ENCODE measurements around the gene PHLDB2.
"Not testable (repeated sequence)": the region's sequence is repeated elsewhere in the genome, so short reads cannot be mapped to it uniquely, and the experiment has no call there.

Gene PHLDB2

GRCh38 chr3:111859061-111859973, at the start of gene PHLDB2:
TSS of gene PHLDB2 (plus strand) at chr3:111859265. CDS start at chr3:111884078, 24,813 bp downstream.
- peak; percentile 45 for DNase-seq

DNA sequence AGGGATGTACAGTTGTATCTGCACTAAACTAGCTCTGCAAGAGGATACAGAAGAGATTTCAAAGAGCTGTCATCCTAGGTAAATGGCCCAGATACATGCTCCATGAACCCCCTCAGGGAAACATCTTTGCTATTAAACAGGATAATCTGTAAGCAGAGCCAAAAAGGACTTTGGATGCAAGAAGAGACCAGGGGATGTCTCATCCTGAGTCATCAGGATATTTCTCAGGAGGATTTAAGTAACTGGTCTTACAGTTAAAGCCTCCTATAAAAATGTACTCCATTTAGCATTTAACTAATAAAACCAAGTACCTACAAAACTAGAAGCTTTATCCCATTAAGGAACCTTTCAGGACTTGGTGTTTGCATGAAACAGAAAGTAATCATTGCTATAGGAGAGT, 48.2 kb upstream of the PHLDB2 start:
- DNase-seq: no peak

GRCh38 chr3:111811811-111812210, 47.3 kb upstream of the PHLDB2 start:
- DNase-seq: no peak

DNA sequence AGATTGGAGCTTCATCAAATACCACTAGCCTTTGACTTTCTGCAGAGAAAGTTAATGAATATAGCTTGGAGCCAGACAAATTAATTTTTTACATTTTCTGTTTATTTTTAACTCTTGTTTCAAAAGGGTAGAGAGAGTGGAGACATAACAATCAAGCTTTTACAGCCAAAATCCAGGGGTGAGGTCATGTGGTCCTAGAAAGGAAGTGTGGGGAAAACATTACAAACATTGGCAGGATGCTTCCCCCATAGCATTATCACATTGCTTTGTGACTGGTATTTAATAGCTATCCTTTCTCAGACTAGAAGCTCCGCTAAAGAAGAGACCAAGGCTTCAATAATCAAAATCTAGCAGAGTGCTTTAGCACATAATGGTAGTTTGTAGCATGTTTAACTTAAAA, 46.4 kb upstream of the PHLDB2 start:
- no peak for DNase-seq

DNA sequence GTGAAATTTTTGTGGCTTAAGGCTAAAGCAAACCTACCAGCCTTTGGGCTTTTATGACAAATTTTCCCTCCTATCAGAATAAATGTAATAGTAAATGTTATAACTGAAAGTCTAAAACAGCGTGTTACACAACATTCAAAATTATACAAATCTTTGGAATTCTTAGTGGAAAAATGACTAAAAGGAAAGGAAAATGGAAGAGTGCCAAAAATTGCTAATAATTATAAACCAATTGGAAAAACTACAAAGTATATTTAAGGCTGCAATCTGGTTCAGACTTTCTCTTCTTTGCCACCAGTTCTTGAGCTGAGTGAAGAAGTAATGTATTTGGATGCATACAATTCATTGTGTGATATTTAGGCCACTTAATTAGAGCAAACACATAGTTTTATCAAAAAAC, 45.6 kb upstream of the PHLDB2 start:
- no peak for DNase-seq

- no peak for DNase-seq
Observed at GRCh38 chr3:111813979-111814378, 45.1 kb upstream of the PHLDB2 start.

GRCh38 chr3:111816771-111817170, 42.3 kb upstream of the PHLDB2 start:
- not testable (repeated sequence) for DNase-seq

GRCh38 chr3:111819927-111820326, 39.1 kb upstream of the PHLDB2 start:
- no peak for DNase-seq

GRCh38 chr3:111820651-111821050, 38.4 kb upstream of the PHLDB2 start:
- DNase-seq: no peak

- DNase-seq: no peak
Observed at GRCh38 chr3:111821891-111822290, 37.2 kb upstream of the PHLDB2 start.

DNA sequence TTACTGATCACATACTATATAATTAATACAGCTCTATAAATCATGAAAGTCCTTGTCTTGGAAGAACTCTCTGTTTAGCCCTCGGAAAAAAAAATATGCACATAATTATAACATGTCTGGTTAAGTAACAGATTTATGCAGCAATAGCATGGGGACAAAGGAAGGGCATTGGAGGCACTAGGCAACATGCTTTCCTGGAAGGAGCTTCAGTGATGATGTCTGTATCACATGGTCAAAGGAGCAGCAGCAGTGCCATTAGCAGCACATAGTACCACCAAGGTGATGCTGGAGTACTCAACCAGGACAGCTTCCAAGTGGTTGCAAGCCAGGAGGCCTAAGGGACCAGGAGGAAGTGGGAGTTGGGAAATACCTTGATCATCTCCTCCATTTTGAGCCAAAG, 36.3 kb upstream of the PHLDB2 start:
- no peak for DNase-seq

GRCh38 chr3:111823341-111823855, 35.7 kb upstream of the PHLDB2 start:
- no peak for DNase-seq

DNA sequence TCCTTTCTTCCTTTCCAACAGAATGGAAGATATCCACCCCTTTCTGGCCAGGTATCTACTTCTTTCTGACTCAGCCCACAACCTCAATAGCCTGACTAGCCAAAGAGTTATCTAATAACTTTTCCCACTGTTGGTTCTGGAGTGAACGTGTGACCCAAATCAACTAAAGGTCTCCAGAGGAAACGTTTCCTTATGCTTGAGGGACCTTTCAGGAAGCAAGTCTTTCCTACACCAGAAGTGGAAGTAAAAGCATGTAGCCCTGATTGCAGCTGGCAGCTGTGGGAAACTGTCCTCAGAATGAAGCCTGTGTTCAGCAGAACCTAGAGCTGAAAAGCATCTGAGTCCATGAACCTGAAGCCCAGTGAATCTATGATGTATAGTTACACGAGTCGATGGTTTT, 34.7 kb upstream of the PHLDB2 start:
- no peak for DNase-seq

GRCh38 chr3:111827871-111828270, 31.2 kb upstream of the PHLDB2 start:
- no peak for DNase-seq

- DNase-seq: no peak
Observed at GRCh38 chr3:111828530-111828929, 30.5 kb upstream of the PHLDB2 start.

DNA sequence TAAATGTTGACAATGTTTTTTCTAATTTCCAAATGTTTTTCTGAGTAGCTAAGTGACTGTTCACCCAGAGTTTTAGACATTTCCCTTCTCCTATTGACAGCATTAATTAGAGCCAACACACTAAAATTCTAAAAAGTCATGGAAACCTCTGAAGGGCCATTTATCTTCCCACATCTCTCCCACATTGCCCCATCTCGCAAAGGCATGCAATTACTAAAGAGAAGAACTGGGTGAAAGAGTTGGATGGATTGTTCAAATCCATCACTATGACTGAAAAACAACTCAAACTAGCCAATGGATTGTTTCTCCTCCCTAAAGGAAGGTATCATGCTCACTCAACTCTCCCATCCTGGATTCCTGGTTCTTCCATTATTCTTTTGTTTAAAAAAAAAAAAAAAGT, 30.0 kb upstream of the PHLDB2 start:
- DNase-seq: no peak

DNA sequence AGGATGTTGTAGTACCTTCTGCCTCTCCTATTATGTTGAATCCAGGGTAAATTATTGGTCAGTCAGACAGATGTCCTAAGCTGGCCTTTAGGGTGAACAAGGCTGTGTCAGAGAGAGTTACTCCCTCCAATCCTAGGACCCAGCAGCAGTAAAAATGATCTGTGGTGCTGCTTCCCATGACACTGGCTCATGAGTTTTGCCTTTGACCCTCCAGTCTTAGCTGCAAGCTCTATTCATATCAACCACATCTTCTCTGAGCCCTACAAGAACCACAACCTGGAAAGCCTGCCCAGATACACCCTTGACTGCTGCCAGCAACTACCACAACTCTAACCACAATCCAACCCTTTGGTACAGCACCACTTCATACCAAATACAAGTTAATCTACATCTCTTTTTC, 27.2 kb upstream of the PHLDB2 start:
- no peak for DNase-seq

DNA sequence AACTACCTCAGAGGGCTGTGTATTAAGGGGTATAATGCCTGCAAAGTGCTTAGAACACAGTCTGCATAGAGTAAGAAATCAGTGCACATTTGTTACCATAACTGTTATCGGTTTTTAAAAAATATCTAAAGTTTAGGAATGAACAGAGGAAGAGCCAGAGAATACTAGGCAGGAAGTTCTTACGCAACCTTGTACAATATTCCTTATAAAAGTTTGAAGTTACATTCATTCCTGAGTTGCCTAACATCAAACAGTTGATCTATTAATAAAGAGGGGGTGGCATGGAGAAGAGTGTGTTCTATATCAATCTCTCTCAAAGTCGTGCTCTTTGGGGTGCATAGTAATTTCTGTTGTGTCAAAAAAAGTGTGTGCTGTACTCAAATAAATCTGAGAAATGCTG, 22.0 kb upstream of the PHLDB2 start:
- no peak for DNase-seq

DNA sequence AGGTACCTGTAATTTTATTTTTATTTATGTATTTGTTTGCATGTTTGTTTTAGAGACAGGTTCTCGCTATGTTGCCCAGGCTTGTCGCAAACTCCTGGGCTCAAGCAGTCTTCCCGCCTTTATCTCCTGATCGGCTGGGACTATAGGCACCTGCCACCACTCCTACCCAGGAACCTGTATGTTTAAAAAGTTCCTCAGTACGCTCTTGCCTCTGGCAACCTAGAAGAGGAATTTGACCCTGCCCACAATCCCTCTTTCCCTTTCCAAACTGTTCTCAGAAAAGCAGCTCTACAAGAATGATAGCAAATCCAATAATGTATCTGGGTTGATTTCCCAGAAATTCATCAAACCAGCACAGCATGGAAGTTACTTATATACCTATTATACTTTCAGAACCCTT, 20.9 kb upstream of the PHLDB2 start:
- DNase-seq: no peak

DNA sequence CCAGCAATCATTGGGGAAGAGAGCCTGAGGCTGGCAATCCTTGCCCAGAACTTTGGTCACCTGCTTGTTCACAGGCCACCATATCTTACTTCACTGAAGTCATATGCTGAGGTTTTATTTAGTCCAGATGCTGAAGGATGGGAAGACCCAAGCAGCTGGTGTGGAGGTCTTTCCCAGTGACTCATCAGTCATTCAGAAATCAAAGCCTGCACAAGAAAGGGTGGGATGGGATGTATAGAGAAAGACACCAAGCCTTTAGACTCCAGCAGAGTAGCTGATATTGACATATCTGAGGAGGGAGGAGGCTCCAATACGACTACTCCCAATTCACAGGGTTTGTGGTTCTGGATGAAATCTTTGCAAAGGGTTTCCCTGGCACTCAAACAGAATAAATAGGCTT, 13.0 kb upstream of the PHLDB2 start:
- DNase-seq: no peak

GRCh38 chr3:111846717-111847116, 12.3 kb upstream of the PHLDB2 start:
- no peak for DNase-seq

DNA sequence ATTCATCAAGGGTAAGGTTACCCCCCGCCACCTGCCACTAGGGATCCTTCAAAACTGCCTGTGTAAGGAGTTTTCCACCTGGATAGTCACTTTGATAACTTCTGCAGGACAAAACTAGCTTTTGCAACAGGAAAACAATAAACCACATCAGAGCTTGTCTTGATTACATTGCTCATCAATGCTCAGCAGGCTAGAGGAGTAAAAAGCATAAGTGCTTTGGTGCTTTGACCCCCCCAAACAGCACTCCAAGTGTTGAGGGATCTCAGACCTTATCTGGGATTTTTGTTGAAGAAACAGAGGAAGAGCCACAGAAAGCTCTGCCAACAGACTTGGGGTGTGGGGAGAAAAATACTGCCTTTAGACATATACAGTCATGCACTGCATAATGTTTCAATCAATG, 10.8 kb upstream of the PHLDB2 start:
- DNase-seq: peak; percentile 22

DNA sequence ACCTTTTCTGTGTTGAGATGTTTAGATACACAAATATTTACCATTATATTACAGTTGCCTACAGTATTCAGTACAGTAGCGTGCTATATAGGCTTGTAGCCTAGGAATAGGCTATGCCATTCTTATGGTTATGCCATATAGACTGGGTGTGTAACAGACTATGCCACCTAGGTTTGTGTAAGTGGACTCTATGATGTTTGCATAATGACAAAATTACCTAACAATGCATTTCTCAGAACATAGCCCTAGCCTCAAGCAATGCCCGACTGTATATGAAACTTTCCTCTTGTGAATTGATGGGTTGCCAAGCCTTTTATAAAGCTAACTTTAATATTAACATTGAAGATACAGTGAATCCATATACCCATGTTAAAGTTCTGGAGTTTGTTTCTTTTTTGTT, 10.3 kb upstream of the PHLDB2 start:
- no peak for DNase-seq

- no peak for DNase-seq
Observed at GRCh38 chr3:111850537-111850936, 8.5 kb upstream of the PHLDB2 start.

DNA sequence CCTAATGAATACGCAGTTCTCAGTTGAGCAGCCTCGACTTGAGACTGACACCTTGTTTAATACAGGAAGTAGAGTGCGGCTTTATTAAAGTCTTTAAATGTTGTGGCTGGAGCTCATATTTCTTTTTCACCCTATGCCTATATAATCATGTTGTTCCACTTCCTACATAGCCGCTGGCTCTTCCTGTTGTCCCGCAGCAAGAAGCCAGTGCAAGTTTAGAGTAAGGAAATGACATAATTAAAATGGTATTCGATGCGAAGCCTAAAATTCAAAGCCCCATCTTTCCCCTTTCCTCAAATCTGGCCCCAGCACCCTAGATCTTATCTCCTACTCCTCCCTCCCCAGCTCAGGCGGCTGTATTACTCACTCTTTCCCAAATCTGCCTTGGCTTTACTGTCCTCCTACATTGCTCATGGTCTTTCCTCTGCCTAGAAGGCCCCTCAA, 7.5 kb upstream of the PHLDB2 start:
- DNase-seq: peak; percentile 31
